Smooth muscle cell of the umbilical artery (primary cell): ENCODE results near the gene GJA10. TPM values are rescaled to one million over a fixed set of nuclear protein-coding genes. Genes with fewer than 3 reads are reported as not detected.

Source experiments
- total RNA-seq: library from RNA; depleted of rRNA; stranded (reverse); fragments of >200 nt; gene quantifications from 2 replicates; pipeline ENCODE4 v1.2.3, GENCODE V29; 2014

GJA10 gene
- total RNA-seq: not detected in 2 replicates

DNA sequence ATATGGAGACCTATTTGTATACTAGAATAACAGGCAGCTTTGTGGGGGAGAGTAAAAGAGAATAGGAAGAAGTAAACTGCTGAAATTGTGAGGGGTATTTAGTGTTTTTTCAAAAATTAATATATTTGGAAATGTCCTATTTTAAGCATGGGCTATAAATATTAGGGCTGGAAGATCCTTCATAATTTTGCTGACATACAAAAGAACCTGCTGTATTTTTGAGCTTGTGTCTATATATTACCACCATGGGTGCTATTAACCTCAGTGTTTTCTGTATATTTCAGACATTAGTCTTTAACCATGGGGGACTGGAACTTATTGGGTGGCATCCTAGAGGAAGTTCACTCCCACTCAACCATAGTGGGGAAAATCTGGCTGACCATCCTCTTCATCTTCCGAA, at the start of gene GJA10:
GJA10 (plus strand) TSS at position 301 of the 400 bp plus-strand sequence; CDS start at position 301, 0 bp downstream.

Other genes starting within 250 kb of the GJA10 start
- gene MDN1, start 74.7 kb upstream of the GJA10 start, total RNA-seq: 27.9 and 41.3 TPM in 2 replicates
- gene CASP8AP2, start 64.6 kb upstream of the GJA10 start, total RNA-seq: 11.3 and 18.3 TPM in 2 replicates